Panc1 (cell line): ENCODE measurements around the gene MAPT. TPM values are rescaled to one million over a fixed set of nuclear protein-coding genes. Genes with fewer than 3 reads are reported as not detected.

ENCODE experiments used
- ATAC-seq: fragments of 200-7000 bp; cut with Tn5 transposase; 2 replicates; pipeline ENCODE4 v1.9.1; 2020; ENCODE audit warnings: mild to moderate bottlenecking, moderate library complexity
- BruUV-seq: library from RNA; stranded (reverse); fragments of 400-500 nt; replicated peaks from 2 replicates; lab custom pipeline; 2021; lab: Mats Ljungman, UMichigan
- CTCF ChIA-PET: fragments of 300-600 bp; sonication (Branson Sonifier 250); formaldehyde crosslinking; loops from one replicate; lab custom pipeline; 2022; ENCODE audit warnings: antibody characterized with exemption; lab: Charles Lee
- POLR2A ChIA-PET: fragments of 300-600 bp; sonication (Branson Sonifier 250); formaldehyde crosslinking; loops from one replicate; lab custom pipeline; 2022; ENCODE audit warnings: antibody characterized with exemption; lab: Charles Lee
- DNase-seq: peaks from one replicate; pipeline ENCODE4 v3.0.0-alpha.2; 2010; ENCODE audit warnings: low read depth, low spot score
- H3K27ac ChIP-seq: 2 replicates; pipeline ENCODE4 v1.5.1; 2011; ENCODE audit warnings: mild to moderate bottlenecking, low read length, inconsistent platforms
- H3K27me3 ChIP-seq: fragments of 200-500 bp; sonication (Bioruptor generic); 2 replicates; pipeline ENCODE4 v1.6.0; 2014; ENCODE audit warnings: low read length, inconsistent platforms; ENCODE audit not compliant: control insufficient read depth, insufficient read depth
- H3K36me3 ChIP-seq: fragments of 200-500 bp; sonication (Bioruptor generic); 2 replicates; pipeline ENCODE4 v1.5.1; 2014; ENCODE audit warnings: inconsistent platforms, mild to moderate bottlenecking, low read length, moderate library complexity; ENCODE audit not compliant: control insufficient read depth, insufficient read depth
- H3K4me1 ChIP-seq: 2 replicates; pipeline ENCODE4 v1.5.1; 2011; ENCODE audit warnings: inconsistent platforms, mild to moderate bottlenecking, low read length, moderate library complexity; ENCODE audit not compliant: control insufficient read depth, insufficient read depth
- H3K4me3 ChIP-seq, 2 experiments: 2 replicates each; pipeline ENCODE4 v1.5.1; 2011 to 2012; ENCODE audit warnings: low read depth in 2 of 2, low read length in 2 of 2, mild to moderate bottlenecking in 2 of 2, inconsistent platforms in 1 of 2, moderate library complexity in 1 of 2
- H3K9me3 ChIP-seq: fragments of 200-500 bp; sonication (Bioruptor generic); 2 replicates; pipeline ENCODE4 v1.5.1; 2014; ENCODE audit warnings: low read depth, mild to moderate bottlenecking, inconsistent platforms, low read length, moderate library complexity; ENCODE audit not compliant: control insufficient read depth, insufficient read depth
- CTCF ChIP-seq: fragments of 450-650 bp; IDR thresholded peaks from 2 replicates; pipeline ENCODE4 v1.5.1; 2017; ENCODE audit warnings: mild to moderate bottlenecking
- POLR2AphosphoS5 ChIP-seq: IDR thresholded peaks from 2 replicates; pipeline ENCODE4 v1.6.1; 2012; ENCODE audit warnings: mild to moderate bottlenecking, low read depth, low read length, moderate library complexity
- REST ChIP-seq, 2 experiments: IDR thresholded peaks; 2 replicates each; pipeline ENCODE4 v1.6.1; 2011 to 2012; ENCODE audit warnings: low read depth in 2 of 2, control low read depth in 1 of 2, low read length in 1 of 2, mild to moderate bottlenecking in 1 of 2, moderate library complexity in 1 of 2; ENCODE audit not compliant: insufficient read depth in 1 of 2
- SIN3A ChIP-seq: IDR thresholded peaks from 2 replicates; pipeline ENCODE4 v1.6.1; 2012; ENCODE audit warnings: low read depth, mild to moderate bottlenecking, low read length, moderate library complexity, borderline replicate concordance; ENCODE audit not compliant: insufficient read depth
- TCF7L2 ChIP-seq: IDR thresholded peaks from 2 replicates; pipeline ENCODE4 v1.6.1; 2011; ENCODE audit warnings: mild to moderate bottlenecking, low read depth, low read length, inconsistent platforms
- in situ Hi-C: cut with HindIII; loops from 2 replicates; pipeline ENCODE4 v1.10.0; 2016; ENCODE audit warnings: low sequenced_read_pairs, low pct_unique_long_range_greater_than_20kb
- intact Hi-C: fragments of 100-400 bp; cut with micrococcal nuclease; formaldehyde crosslinking; loops from one replicate; pipeline ENCODE4 v1.10.0; 2022; ENCODE audit not compliant: unreplicated experiment
- total RNA-seq: library from RNA; stranded (reverse); gene quantifications from one replicate; pipeline ENCODE4 v1.2.1, GENCODE V29; 2021; ENCODE audit not compliant: unreplicated experiment

Gene MAPT
- total RNA-seq, 1 experiment from 2014 or later: 0.59 TPM

- ChIA-PET CTCF (no interaction called here), POLR2A (no interaction called here)
- no peak for DNase-seq
- TF ChIP-seq POLR2AphosphoS5 (no peak), REST (IDR thresholded peaks at IDR 0.05; ENCODE audit: insufficient read depth in 1 of 2, low read depth in 2 of 2, low read length in 1 of 2) (no peak), SIN3A (no peak), TCF7L2 (no peak), CTCF (no peak)
- Histone ChIP-seq H3K27ac (no peak overlapping the region), H3K4me3 (no peak overlapping the region), H3K27me3 (no peaks in the 10 kb centered on the region), H3K36me3 (peaks cover 29% of the 10 kb centered on the region), H3K4me1 (no peaks in the 10 kb centered on the region), H3K9me3 (no peaks in the 10 kb centered on the region)
- in situ Hi-C loops: no loop called here
- intact Hi-C loops: no loop called here
- ATAC-seq: no peak
- no TSS peak for BruUV-seq
These were observed 144.1 kb downstream of the MAPT start for GRCh38 chr17:46038414-46038813.

GRCh38 chr17:46038937-46039336 is 144.6 kb downstream of the MAPT start:
- ATAC-seq (no peak), DNase-seq (no peak)
- CTCF ChIA-PET: interaction anchor here (0.5 to 0.6 kb wide), 2 partner anchors 126 to 207 kb away, joined by 5 read pairs; no protein-coding TSS in a partner anchor
- TF ChIP-seq POLR2AphosphoS5 (no peak), CTCF (no peak), TCF7L2 (no peak)
- Histone ChIP-seq H3K9me3 (no peaks in the 10 kb centered on the region), H3K4me1 (no peaks in the 10 kb centered on the region), H3K4me3 (no peak overlapping the region), H3K27me3 (no peaks in the 10 kb centered on the region), H3K36me3 (peaks cover 30% of the 10 kb centered on the region), H3K27ac (no peak overlapping the region)
- in situ Hi-C loops (no loop called here), intact Hi-C loops (no loop called here)
- BruUV-seq: no TSS peak
- POLR2A ChIA-PET: no interaction called here
